ENCODE measurements around the gene LRPPRC. TPM values are rescaled to one million over a fixed set of nuclear protein-coding genes. Genes with fewer than 3 reads are reported as not detected.

LRPPRC gene
- total RNA-seq, 6 experiments from 2014 or later, result 39.6 to 53.8 (median 45.5) TPM

- TF ChIP-seq, protein P1, sequence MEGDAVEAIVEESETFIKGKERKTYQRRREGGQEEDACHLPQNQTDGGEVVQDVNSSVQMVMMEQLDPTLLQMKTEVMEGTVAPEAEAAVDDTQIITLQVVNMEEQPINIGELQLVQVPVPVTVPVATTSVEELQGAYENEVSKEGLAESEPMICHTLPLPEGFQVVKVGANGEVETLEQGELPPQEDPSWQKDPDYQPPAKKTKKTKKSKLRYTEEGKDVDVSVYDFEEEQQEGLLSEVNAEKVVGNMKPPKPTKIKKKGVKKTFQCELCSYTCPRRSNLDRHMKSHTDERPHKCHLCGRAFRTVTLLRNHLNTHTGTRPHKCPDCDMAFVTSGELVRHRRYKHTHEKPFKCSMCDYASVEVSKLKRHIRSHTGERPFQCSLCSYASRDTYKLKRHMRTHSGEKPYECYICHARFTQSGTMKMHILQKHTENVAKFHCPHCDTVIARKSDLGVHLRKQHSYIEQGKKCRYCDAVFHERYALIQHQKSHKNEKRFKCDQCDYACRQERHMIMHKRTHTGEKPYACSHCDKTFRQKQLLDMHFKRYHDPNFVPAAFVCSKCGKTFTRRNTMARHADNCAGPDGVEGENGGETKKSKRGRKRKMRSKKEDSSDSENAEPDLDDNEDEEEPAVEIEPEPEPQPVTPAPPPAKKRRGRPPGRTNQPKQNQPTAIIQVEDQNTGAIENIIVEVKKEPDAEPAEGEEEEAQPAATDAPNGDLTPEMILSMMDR (IDR thresholded peaks at IDR 0.05), result no peak
- TF ChIP-seq POLR2A (IDR thresholded peaks at IDR 0.05), result no peak
- no peaks in the 10 kb centered on the region for H3K9me3 ChIP-seq
- DNase-seq (no peak), ATAC-seq (no peak)
- no peak overlapping the region for H3K27ac ChIP-seq
- intact Hi-C loops (cut with DNase I), result no loop called here
- peaks cover 0 to 53% (median 19%) of the 10 kb centered on the region in 4 donors for H3K36me3 ChIP-seq
- 57% methylated on average over 5 of the region's 5 CpGs for WGBS (ENCODE audit: insufficient coverage, low coverage, low lambda C conversion rate, missing lambda C conversion rate)
- H3K27me3 ChIP-seq, result no peaks in the 10 kb centered on the region
- H3K4me3 ChIP-seq, result no peak overlapping the region
- H3K4me1 ChIP-seq, result no peaks in the 10 kb centered on the region
These were observed 51.9 kb downstream of the LRPPRC start for GRCh38 chr2:43943809-43944452.

GRCh38 chr2:43943323-43943722, 52.5 kb downstream of the LRPPRC start:
- intact Hi-C loops (cut with DNase I), result no loop called here
- no peak for TF ChIP-seq POLR2A (IDR thresholded peaks at IDR 0.05)
- TF ChIP-seq, protein P1 (IDR thresholded peaks at IDR 0.05), result no peak
- Histone ChIP-seq H3K9me3 (no peaks in the 10 kb centered on the region), H3K27ac (no peak overlapping the region), H3K36me3 (peaks cover 0 to 51% (median 17%) of the 10 kb centered on the region in 4 donors), H3K27me3 (no peaks in the 10 kb centered on the region), H3K4me3 (no peak overlapping the region), H3K4me1 (no peaks in the 10 kb centered on the region)
- 77% methylated on average over 1 of the region's 1 CpG for WGBS (ENCODE audit: insufficient coverage, low coverage, low lambda C conversion rate, missing lambda C conversion rate)
- no peak for DNase-seq
- no peak for ATAC-seq

- no peak for DNase-seq
- no peaks in the 10 kb centered on the region for H3K9me3 ChIP-seq
- no peak overlapping the region for H3K27ac ChIP-seq
- ATAC-seq, result no peak
- H3K4me3 ChIP-seq, result no peak overlapping the region
- WGBS (ENCODE audit: insufficient coverage, low coverage, low lambda C conversion rate, missing lambda C conversion rate), result 92% methylated on average over 1 of the region's 1 CpG
- H3K27me3 ChIP-seq, result no peaks in the 10 kb centered on the region
- H3K36me3 ChIP-seq, result peaks cover 0 to 46% (median 14%) of the 10 kb centered on the region in 4 donors
- TF ChIP-seq POLR2A (IDR thresholded peaks at IDR 0.05), result no peak
- TF ChIP-seq, protein P1 (IDR thresholded peaks at IDR 0.05), result no peak
- intact Hi-C loops (cut with DNase I), result no loop called here
- H3K4me1 ChIP-seq, result no peaks in the 10 kb centered on the region
These were observed 52.9 kb downstream of the LRPPRC start for GRCh38 chr2:43942881-43943280.

- Histone ChIP-seq H3K27me3 (no peaks in the 10 kb centered on the region), H3K4me1 (no peaks in the 10 kb centered on the region), H3K27ac (no peak overlapping the region), H3K36me3 (peaks cover 0 to 37% (median 10%) of the 10 kb centered on the region in 4 donors), H3K4me3 (no peak overlapping the region), H3K9me3 (no peaks in the 10 kb centered on the region)
- no peak for TF ChIP-seq POLR2A (IDR thresholded peaks at IDR 0.05)
- TF ChIP-seq, protein P1 (IDR thresholded peaks at IDR 0.05), result no peak
- DNase-seq (no peak), ATAC-seq (no peak)
- intact Hi-C loops (cut with DNase I), result no loop called here
- 62% methylated on average over 4 of the region's 4 CpGs for WGBS (ENCODE audit: insufficient coverage, low coverage, low lambda C conversion rate, missing lambda C conversion rate)
These were observed 53.8 kb downstream of the LRPPRC start for GRCh38 chr2:43941966-43942365.

All from right lobe of liver (tissue), 6 donors.